H1 (cell line): ENCODE results near the gene RNF166. TPM values are rescaled to one million over a fixed set of nuclear protein-coding genes. Genes with fewer than 3 reads are reported as not detected.

Source experiments
- EP300 ChIP-seq, 2 experiments: IDR thresholded peaks; 1 replicate in 1 of 2; 2 replicates in 1 of 2; pipeline ENCODE4 v1.6.1; 2011 to 2012; ENCODE audit warnings: low read depth in 2 of 2, low read length in 2 of 2, mild to moderate bottlenecking in 2 of 2, borderline replicate concordance in 1 of 2, inconsistent platforms in 1 of 2, moderate library complexity in 1 of 2
- RXRA ChIP-seq: IDR thresholded peaks from 2 replicates; pipeline ENCODE4 v1.6.1; 2011; ENCODE audit warnings: low read depth, mild to moderate bottlenecking, low read length, moderate library complexity; ENCODE audit not compliant: insufficient read depth
- SP1 ChIP-seq: IDR thresholded peaks from 2 replicates; pipeline ENCODE4 v1.6.1; 2011; ENCODE audit warnings: low read depth, low read length
- polyA plus RNA-seq, 7 experiments: library from polyadenylated mRNA; depleted of rRNA in 3 of 7; stranded (reverse) in 5 of 7; unstranded in 2 of 7; fragments of >200 nt in 5 of 7; fragments of 200-250 nt in 2 of 7; gene quantifications; 1 replicate in 5 of 7; 2 replicates in 1 of 7; 4 replicates in 1 of 7; pipeline versions ENCODE4 v1.2.1 to v1.2.3, GENCODE V29; 2011 to 2013; ENCODE audit warnings: missing spikeins in 2 of 7, mixed read lengths in 2 of 7
- total RNA-seq: library from RNA; stranded (reverse); fragmentation: NEBNext Ultra II Directional; extraction: Animal tissue kit (Norgen Biotek cat#: 25700); gene quantifications from 2 replicates; pipeline ENCODE4 v1.2.1, GENCODE V29; 2021

The RNF166 gene
- total and polyA plus RNA-seq, 2 of the 8 experiments (the other 6 are each of a cell fraction or from before 2014, with no cell fraction given): 29.8 to 31.2 TPM

GRCh38 chr16:88671806-88672205 is 34.4 kb downstream of the RNF166 start (continued):
- no peak for TF ChIP-seq EP300 (IDR thresholded peaks at IDR 0.05; ENCODE audit: borderline replicate concordance in 1 of 2, low read depth in 2 of 2, low read length in 2 of 2)
- TF ChIP-seq RXRA: no peak
- no peak for TF ChIP-seq SP1
